KOPT-K1 (cell line): ENCODE data around the gene GFM2.
A peak's percentile ranks its signal among the peaks of the same experiment; 100 is the strongest.
"Not testable (repeated sequence)": the region's sequence is repeated elsewhere in the genome, so short reads cannot be mapped to it uniquely, and the experiment has no call there.

ENCODE experiments used
- H3K27ac ChIP-seq: fragments of 200-600 bp; sonication (generic); 2 replicates; pipeline ENCODE4 v1.5.1; 2016; ENCODE audit warnings: antibody characterized with exemption, mild to moderate bottlenecking, low read depth, low read length; ENCODE audit not compliant: poor library complexity, severe bottlenecking
- H3K36me3 ChIP-seq: fragments of 200-600 bp; sonication (generic); 2 replicates; pipeline ENCODE4 v1.5.1; 2017; ENCODE audit warnings: antibody characterized with exemption, mild to moderate bottlenecking, low read length, moderate library complexity; ENCODE audit not compliant: insufficient read depth
- H3K9me3 ChIP-seq: fragments of 200-600 bp; sonication (generic); 2 replicates; pipeline ENCODE4 v1.5.1; 2017; ENCODE audit warnings: antibody characterized with exemption, low read length, mild to moderate bottlenecking; ENCODE audit not compliant: insufficient read depth, poor library complexity, severe bottlenecking

The GFM2 gene

GRCh38 chr5:74766849-74767578, at the start of gene GFM2, which contains the start of gene NSA2:
Gene GFM2, minus strand, starts transcription at chr5:74767117. Its CDS starts 3,375 bp downstream, at chr5:74763742.
Gene NSA2, plus strand, starts transcription at chr5:74767249. Its CDS starts 112 bp downstream, at chr5:74767361.
- Histone ChIP-seq H3K9me3 (no peaks in the 10 kb centered on the region), H3K27ac (peak within 1 kb of the TSS; percentile 76), H3K36me3 (peaks cover 58% of the 10 kb centered on the region)

- peaks cover 13% of the 10 kb centered on the region for H3K36me3 ChIP-seq
- no peaks in the 10 kb centered on the region for H3K9me3 ChIP-seq
- H3K27ac ChIP-seq, result no peak overlapping the region
Observed at GRCh38 chr5:74810915-74811314, 44.0 kb upstream of the GFM2 start.

DNA sequence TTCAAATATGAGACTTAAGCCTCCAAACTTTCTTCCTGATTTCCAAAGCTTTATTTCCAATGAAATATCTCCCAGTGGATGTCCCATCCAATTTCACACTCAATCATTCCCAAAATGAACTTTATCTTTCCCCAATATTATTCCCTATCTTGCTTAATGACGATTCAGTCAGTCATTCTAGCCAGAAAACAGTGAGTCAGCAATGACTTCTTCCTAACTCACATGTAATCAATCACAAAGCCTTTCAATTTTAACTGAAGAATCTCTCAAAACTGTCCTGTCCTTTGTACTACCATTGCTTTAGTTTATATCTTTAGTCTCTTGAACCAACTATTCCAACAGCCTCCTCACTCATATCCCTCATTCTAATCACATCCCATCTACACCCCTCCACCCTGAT, 35.0 kb upstream of the GFM2 start:
- no peak overlapping the region for H3K27ac ChIP-seq
- H3K36me3 ChIP-seq, result peaks cover 49% of the 10 kb centered on the region
- no peaks in the 10 kb centered on the region for H3K9me3 ChIP-seq

- peaks cover 54% of the 10 kb centered on the region for H3K36me3 ChIP-seq
- no peak overlapping the region for H3K27ac ChIP-seq
- no peaks in the 10 kb centered on the region for H3K9me3 ChIP-seq
Observed at GRCh38 chr5:74801197-74801596, 34.3 kb upstream of the GFM2 start.

DNA sequence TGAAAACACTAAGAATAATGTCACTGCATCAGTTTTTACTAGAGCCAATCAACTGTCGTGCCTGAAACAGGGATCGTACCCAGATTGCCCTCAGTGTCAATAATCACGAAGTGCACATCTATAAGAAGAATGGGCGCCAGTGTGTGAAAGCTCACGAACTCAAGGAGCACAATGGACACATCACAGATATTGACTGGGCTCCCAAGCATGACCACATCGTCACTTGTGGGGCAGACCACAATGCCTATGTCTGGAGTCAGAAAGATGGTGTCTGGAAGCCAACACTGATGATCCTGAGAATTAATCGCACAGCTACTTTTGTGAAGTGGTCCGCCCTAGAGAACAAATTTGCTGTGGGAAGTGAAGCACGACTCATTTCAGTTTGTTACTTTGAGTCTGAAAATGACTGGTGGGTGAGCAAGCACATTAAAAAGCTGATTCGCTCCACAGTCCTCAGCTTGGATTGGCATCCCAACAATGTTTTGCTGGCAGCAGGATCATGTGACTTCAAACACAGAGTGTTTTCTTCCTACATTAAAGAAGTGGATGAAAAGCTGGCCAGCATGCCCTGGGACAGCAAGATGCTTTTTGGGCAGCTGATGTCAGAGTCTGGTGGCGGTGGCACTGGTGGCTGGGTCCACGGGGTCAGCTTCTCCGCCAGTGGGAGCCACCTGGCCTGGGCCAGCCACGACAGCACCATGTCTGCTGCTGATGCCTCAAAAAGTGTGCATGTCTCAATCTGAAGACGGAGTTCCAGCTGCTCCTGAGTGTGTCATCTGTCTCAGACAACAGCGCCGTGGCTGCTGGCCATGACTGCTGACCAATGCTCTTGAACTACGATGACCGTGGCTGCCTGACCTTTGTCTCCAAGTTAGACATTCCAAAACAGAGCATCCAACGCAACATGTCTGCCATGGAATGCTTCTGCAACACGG, 32.3 kb upstream of the GFM2 start:
- Histone ChIP-seq H3K36me3 (peaks cover 67% of the 10 kb centered on the region), H3K27ac (no peak overlapping the region), H3K9me3 (no peaks in the 10 kb centered on the region)

DNA sequence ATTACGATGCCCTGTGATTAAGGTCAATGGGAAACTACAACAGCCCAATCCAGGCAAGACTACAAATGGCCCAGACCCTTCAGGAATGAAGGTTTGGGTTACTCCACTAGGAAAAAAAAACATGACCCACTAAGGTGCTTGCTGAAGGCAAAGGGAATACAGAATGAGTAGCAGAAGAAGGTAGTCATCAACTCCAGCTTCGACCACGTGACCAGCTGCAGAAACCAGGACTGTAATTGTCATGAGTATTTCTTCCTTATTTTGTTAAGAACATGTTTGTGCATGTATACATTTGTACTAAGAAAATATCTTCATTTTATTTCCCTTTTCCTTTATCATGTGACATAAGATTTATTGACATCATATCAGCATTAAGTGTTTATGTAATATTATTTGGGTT, 24.8 kb upstream of the GFM2 start:
- H3K9me3 ChIP-seq, H3K27ac ChIP-seq: not testable (repeated sequence)
- H3K36me3 ChIP-seq, result peaks cover 71% of the 10 kb centered on the region

GRCh38 chr5:74787424-74787823, 20.5 kb upstream of the GFM2 start:
- Histone ChIP-seq H3K27ac (no peak overlapping the region), H3K36me3 (peaks cover 47% of the 10 kb centered on the region), H3K9me3 (no peaks in the 10 kb centered on the region)

GRCh38 chr5:74786851-74787250, 19.9 kb upstream of the GFM2 start:
- H3K27ac ChIP-seq, result no peak overlapping the region
- no peaks in the 10 kb centered on the region for H3K9me3 ChIP-seq
- H3K36me3 ChIP-seq, result peaks cover 47% of the 10 kb centered on the region

DNA sequence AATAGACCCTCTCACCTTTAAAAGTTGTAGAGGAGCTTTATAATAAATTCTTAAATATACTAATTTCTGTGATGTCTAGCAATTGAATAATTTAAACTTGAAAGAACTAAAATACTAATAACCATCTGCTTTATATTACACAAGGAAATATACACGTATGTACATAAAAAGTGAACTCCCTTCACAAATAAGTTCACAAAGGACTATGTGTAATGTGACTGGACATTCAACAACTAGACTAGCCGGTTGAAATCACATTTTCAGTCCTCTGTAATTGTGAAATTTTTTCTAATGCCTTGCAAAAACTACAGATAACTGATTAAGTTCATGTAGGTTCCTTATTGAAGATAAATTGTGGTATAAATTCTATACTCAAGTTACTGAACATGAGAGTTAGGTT, 11.7 kb upstream of the GFM2 start:
- no peaks in the 10 kb centered on the region for H3K9me3 ChIP-seq
- H3K36me3 ChIP-seq, result peaks cover 96% of the 10 kb centered on the region
- no peak overlapping the region for H3K27ac ChIP-seq

- no peak overlapping the region for H3K27ac ChIP-seq
- no peaks in the 10 kb centered on the region for H3K9me3 ChIP-seq
- H3K36me3 ChIP-seq, result peaks cover 85% of the 10 kb centered on the region
Observed at GRCh38 chr5:74772359-74772758, 5.4 kb upstream of the GFM2 start.

DNA sequence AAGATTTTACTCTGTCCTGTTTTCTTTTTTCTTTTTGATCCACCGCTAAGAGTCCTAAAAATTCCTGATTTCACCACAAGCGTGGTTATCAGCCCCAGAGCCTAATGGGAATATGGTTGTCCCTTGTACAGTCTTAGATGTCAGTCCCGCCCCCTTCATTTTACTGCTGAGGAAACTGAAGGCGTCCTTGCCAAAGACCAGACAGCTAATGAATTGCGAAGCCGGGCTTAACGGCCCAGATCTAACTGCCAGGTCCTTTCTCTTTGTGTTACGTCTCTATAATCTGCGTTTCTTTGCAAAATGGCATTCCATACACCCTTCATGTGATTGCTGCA, 629 bp upstream of the GFM2 start:
- Histone ChIP-seq H3K9me3 (no peaks in the 10 kb centered on the region), H3K27ac (peak overlapping the region; percentile 76), H3K36me3 (peaks cover 58% of the 10 kb centered on the region)

DNA sequence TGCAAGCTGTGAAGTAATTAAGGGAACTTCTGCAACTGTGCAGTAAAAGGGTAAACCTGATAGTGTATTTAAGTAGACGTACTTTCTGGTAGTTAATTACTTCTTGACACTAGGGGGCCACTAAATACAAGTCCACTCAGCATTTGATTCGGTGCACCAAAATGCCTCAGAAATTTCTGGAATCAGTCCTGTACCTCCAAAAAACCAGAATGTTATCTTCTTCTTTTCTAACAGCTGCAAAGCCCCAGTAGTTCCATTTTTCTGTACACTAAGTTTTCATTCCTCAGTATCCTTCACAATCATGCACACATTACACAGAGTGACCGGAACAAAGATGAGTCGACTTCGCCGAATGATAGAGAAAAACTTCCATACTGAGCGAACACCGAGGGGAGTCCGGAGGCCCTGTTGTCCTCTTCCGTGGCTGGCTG, 484 bp downstream of the GFM2 start:
- Histone ChIP-seq H3K27ac (peak overlapping the region; percentile 76), H3K9me3 (no peaks in the 10 kb centered on the region), H3K36me3 (peaks cover 58% of the 10 kb centered on the region)

DNA sequence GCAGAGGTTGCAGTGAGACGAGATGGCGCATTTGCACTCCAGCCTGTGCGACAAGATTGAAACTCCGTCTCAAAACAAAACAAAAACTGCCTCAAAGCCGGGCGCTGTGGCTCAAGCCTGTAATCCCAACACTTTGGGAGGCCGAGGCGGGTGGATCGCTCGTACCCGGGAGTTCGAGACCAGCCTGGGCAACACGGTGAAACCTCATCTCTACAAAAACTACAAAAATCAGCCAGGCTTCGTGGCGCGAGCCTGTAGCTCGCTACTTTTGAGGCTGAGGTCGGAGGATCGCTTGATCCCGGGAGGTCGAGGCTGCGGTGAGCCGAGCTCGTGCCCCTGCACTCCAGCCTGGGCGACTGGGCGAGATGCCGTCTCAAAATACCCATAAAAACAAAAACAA, 988 bp downstream of the GFM2 start:
- H3K36me3 ChIP-seq, result peaks cover 58% of the 10 kb centered on the region
- H3K27ac ChIP-seq, result peak overlapping the region; percentile 76

GRCh38 chr5:74765201-74765600, 1.7 kb downstream of the GFM2 start:
- Histone ChIP-seq H3K9me3 (no peaks in the 10 kb centered on the region), H3K27ac (no peak overlapping the region), H3K36me3 (peaks cover 58% of the 10 kb centered on the region)

More for the DNA sequence above, 988 bp downstream of the GFM2 start:
- no peaks in the 10 kb centered on the region for H3K9me3 ChIP-seq

- H3K9me3 ChIP-seq, result no peaks in the 10 kb centered on the region
- no peak overlapping the region for H3K27ac ChIP-seq
- peaks cover 60% of the 10 kb centered on the region for H3K36me3 ChIP-seq
Observed at GRCh38 chr5:74763504-74763903, 3.4 kb downstream of the GFM2 start.
